Natural killer cell (primary cell): ENCODE measurements around the gene VAV3. TPM values are rescaled to one million over a fixed set of nuclear protein-coding genes. Genes with fewer than 3 reads are reported as not detected.

Source experiments
- ATAC-seq, 3 donors: fragments of 150-1000 bp in 2 of 3; fragments of 200-7000 bp in 1 of 3; cut with Tn5 transposase; 1 replicate in 1 of 3; 2 replicates in 2 of 3; pipeline ENCODE4 v1.10.0; 2021; ENCODE audit warnings: mild to moderate bottlenecking in 2 of 3, moderate library complexity in 2 of 3
- DNase-seq, 2 donors: peaks; one replicate each; pipeline versions ENCODE4 v3.0.0 to v3.0.0-alpha.2; 2013 to 2021; ENCODE audit warnings: mixed read lengths in 1 of 2
- H3K27ac ChIP-seq: one replicate; pipeline ENCODE4 v1.5.1; 2013; ENCODE audit warnings: mild to moderate bottlenecking, low read length
- H3K27me3 ChIP-seq: one replicate; pipeline ENCODE4 v1.6.1; 2013; ENCODE audit warnings: low read length; ENCODE audit not compliant: control insufficient read depth, insufficient read depth
- H3K36me3 ChIP-seq: one replicate; pipeline ENCODE4 v1.6.1; 2013; ENCODE audit warnings: low read length; ENCODE audit not compliant: control insufficient read depth, insufficient read depth
- H3K4me1 ChIP-seq: one replicate; pipeline ENCODE4 v1.6.1; 2013; ENCODE audit warnings: low read length; ENCODE audit not compliant: control insufficient read depth, insufficient read depth
- H3K4me3 ChIP-seq: one replicate; pipeline ENCODE4 v1.5.1; 2013; ENCODE audit warnings: low read length
- H3K9me3 ChIP-seq: one replicate; pipeline ENCODE4 v1.6.1; 2013; ENCODE audit warnings: low read length; ENCODE audit not compliant: control insufficient read depth, insufficient read depth
- H3K27ac Mint-ChIP-seq, 2 donors: one replicate each; pipeline ENCODE4 v1.8.0; 2022; ENCODE audit warnings: mild to moderate bottlenecking in 2 of 2, mixed read lengths in 2 of 2, moderate library complexity in 1 of 2
- H3K27me3 Mint-ChIP-seq, 2 donors: one replicate each; pipeline ENCODE4 v1.8.0; 2022; ENCODE audit warnings: low read depth in 2 of 2, mixed read lengths in 2 of 2
- H3K36me3 Mint-ChIP-seq: one replicate; pipeline ENCODE4 v1.8.0; 2022; ENCODE audit warnings: mixed read lengths
- H3K4me1 Mint-ChIP-seq, 2 donors: one replicate each; pipeline ENCODE4 v1.8.0; 2022; ENCODE audit warnings: mixed read lengths in 2 of 2
- H3K4me3 Mint-ChIP-seq: one replicate; pipeline ENCODE4 v1.8.0; 2022; ENCODE audit warnings: mild to moderate bottlenecking, moderate library complexity, mixed read lengths
- H3K9me3 Mint-ChIP-seq, 2 donors: one replicate each; pipeline ENCODE4 v1.8.0; 2022; ENCODE audit warnings: mixed read lengths in 2 of 2
- CTCF ChIP-seq: fragments of 200-600 bp; IDR thresholded peaks from one replicate; pipeline ENCODE4 v1.8.0; 2022; ENCODE audit warnings: antibody characterized with exemption
- WGBS: methylation state at CpG from one replicate; pipeline ENCODE4 v1.1.7; 2013; ENCODE audit warnings: missing lambda C conversion rate; ENCODE audit not compliant: insufficient coverage; 5-methylcytosine and 5-hydroxymethylcytosine counted together
- intact Hi-C: fragments of 100-400 bp; cut with micrococcal nuclease; formaldehyde crosslinking; loops from one replicate; pipeline ENCODE4 v1.14.2; 2022
- total RNA-seq, 4 donors: library from RNA; stranded (reverse); fragments of 120-200 nt in 1 of 4; gene quantifications; one replicate each; pipeline versions ENCODE4 v1.2.3 to v1.2.4, GENCODE V29; 2013 to 2022

Gene VAV3
- total RNA-seq, 3 donors from 2014 or later (not counting 1 experiment from before 2014, with no cell fraction given): 95.8 to 101 (median 96.6) TPM

- no peak overlapping the region for H3K27ac Mint-ChIP-seq
- Histone ChIP-seq H3K27ac (no peak overlapping the region), H3K4me3 (no peak overlapping the region), H3K4me1 (no peaks in the 10 kb centered on the region), H3K36me3 (peaks cover 64% of the 10 kb centered on the region), H3K9me3 (no peaks in the 10 kb centered on the region), H3K27me3 (no peaks in the 10 kb centered on the region)
- peak; percentile 22 to 37 for DNase-seq
- TF ChIP-seq CTCF: peak; percentile 61
- peaks cover 18% of the 10 kb centered on the region for H3K36me3 Mint-ChIP-seq
- WGBS: 71% methylated on average over 2 of the region's 6 CpGs
- peak in 2 of 3 donors; percentile 26 to 44 for ATAC-seq
- H3K4me3 Mint-ChIP-seq: no peak overlapping the region
- peaks cover 0 to 10% of the 10 kb centered on the region in 2 donors for H3K4me1 Mint-ChIP-seq
- H3K9me3 Mint-ChIP-seq: no peaks in the 10 kb centered on the region
- intact Hi-C loops: loop anchor here (1.0 kb wide), 1 partner anchor 320 kb away; no protein-coding TSS in a partner anchor
- no peaks in the 10 kb centered on the region for H3K27me3 Mint-ChIP-seq
These were observed 214.5 kb downstream of the VAV3 start for GRCh38 chr1:107750364-107750959.

GRCh38 chr1:107748531-107748930 is 216.4 kb downstream of the VAV3 start:
- Mint-ChIP-seq H3K4me1 (peaks cover 0 to 10% of the 10 kb centered on the region in 2 donors), H3K9me3 (no peaks in the 10 kb centered on the region), H3K36me3 (no peaks in the 10 kb centered on the region), H3K27me3 (no peaks in the 10 kb centered on the region), H3K27ac (no peak overlapping the region), H3K4me3 (no peak overlapping the region)
- H3K4me3 ChIP-seq: no peak overlapping the region
- DNase-seq: no peak
- WGBS: no CpG with 5 or more reads among the region's 2 CpGs
- ATAC-seq: no peak
- H3K27me3 ChIP-seq: no peaks in the 10 kb centered on the region
- peaks cover 55% of the 10 kb centered on the region for H3K36me3 ChIP-seq
- H3K27ac ChIP-seq: no peak overlapping the region
- H3K4me1 ChIP-seq: no peaks in the 10 kb centered on the region
- intact Hi-C loops: no loop called here
- H3K9me3 ChIP-seq: no peaks in the 10 kb centered on the region
- TF ChIP-seq CTCF: no peak

- peak overlapping the region; percentile 3 to 27 for H3K27ac Mint-ChIP-seq
- Histone ChIP-seq H3K27ac (no peak overlapping the region), H3K4me3 (no peak overlapping the region), H3K4me1 (no peaks in the 10 kb centered on the region), H3K36me3 (peaks cover 25% of the 10 kb centered on the region), H3K9me3 (no peaks in the 10 kb centered on the region), H3K27me3 (no peaks in the 10 kb centered on the region)
- WGBS: 93% methylated on average over 4 of the region's 4 CpGs
- H3K27me3 Mint-ChIP-seq: no peaks in the 10 kb centered on the region
- no peaks in the 10 kb centered on the region for H3K9me3 Mint-ChIP-seq
- ATAC-seq: no peak
- peaks cover 50 to 60% of the 10 kb centered on the region in 2 donors for H3K4me1 Mint-ChIP-seq
- no peaks in the 10 kb centered on the region for H3K36me3 Mint-ChIP-seq
- TF ChIP-seq CTCF: no peak
- DNase-seq: no peak
- intact Hi-C loops: no loop called here
- H3K4me3 Mint-ChIP-seq: no peak overlapping the region
These were observed 223.7 kb downstream of the VAV3 start for GRCh38 chr1:107741242-107741641.

- ATAC-seq (no peak), DNase-seq (no peak)
- Histone ChIP-seq H3K4me3 (no peak overlapping the region), H3K4me1 (no peaks in the 10 kb centered on the region), H3K36me3 (peaks cover 18% of the 10 kb centered on the region), H3K27ac (no peak overlapping the region), H3K27me3 (no peaks in the 10 kb centered on the region), H3K9me3 (no peaks in the 10 kb centered on the region)
- WGBS: 72% methylated on average over 2 of the region's 4 CpGs
- peak overlapping the region; percentile 3 to 27 for H3K27ac Mint-ChIP-seq
- intact Hi-C loops: no loop called here
- no peak overlapping the region for H3K4me3 Mint-ChIP-seq
- peaks cover 56 to 64% of the 10 kb centered on the region in 2 donors for H3K4me1 Mint-ChIP-seq
- no peaks in the 10 kb centered on the region for H3K36me3 Mint-ChIP-seq
- no peaks in the 10 kb centered on the region for H3K9me3 Mint-ChIP-seq
- TF ChIP-seq CTCF: no peak
- H3K27me3 Mint-ChIP-seq: no peaks in the 10 kb centered on the region
These were observed 224.4 kb downstream of the VAV3 start for GRCh38 chr1:107740579-107740978.
